ENCODE results near the gene PEX14. TPM values are rescaled to one million over a fixed set of nuclear protein-coding genes. Genes with fewer than 3 reads are reported as not detected.

The PEX14 gene
- total RNA-seq, 5 donors from 2014 or later (not counting 1 experiment from before 2014, with no cell fraction given): 22.3 to 24.5 (median 22.7) TPM

DNA sequence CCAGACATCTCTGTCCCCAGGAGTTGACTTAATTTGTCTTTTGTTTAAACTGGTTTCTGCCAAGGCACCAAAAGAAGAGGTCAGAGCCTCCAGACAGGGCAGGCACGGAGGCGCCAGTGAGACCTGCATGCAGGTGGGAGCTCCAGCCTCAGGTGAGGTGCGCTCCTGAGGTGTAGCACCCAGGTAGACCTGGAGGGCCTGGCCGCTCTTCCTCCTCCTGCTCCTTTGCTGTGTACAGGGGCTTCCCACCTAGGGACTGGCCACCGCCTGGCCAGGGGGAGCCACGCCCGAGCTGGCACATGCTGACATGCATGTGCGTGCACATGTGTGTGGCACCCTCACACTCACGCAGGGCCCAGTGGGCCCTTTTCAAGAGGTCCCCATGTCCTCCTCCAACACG lies 158.7 kb downstream of the PEX14 start:
- Mint-ChIP-seq H3K4me3 (no peak overlapping the region), H3K9me3 (no peaks in the 10 kb centered on the region), H3K4me1 (peaks cover 0 to 6% (median 5%) of the 10 kb centered on the region in 3 donors), H3K36me3 (peaks cover 15% of the 10 kb centered on the region), H3K27ac (no peak overlapping the region), H3K27me3 (no peaks in the 10 kb centered on the region)
- 97% methylated on average over 10 of the region's 10 CpGs for WGBS (ENCODE audit: insufficient coverage)
- Histone ChIP-seq H3K9me3 (no peaks in the 10 kb centered on the region), H3K4me1 (ENCODE audit: control insufficient read depth in 1 of 2, extremely low read depth in 1 of 2, insufficient read depth in 2 of 2, low read length in 2 of 2) (peaks cover 0 to 8% of the 10 kb centered on the region in 2 experiments), H3K27me3 (replicated peaks in 1 of 2; ENCODE audit: control insufficient read depth in 2 of 2, extremely low read depth in 1 of 2, insufficient read depth in 2 of 2, low read length in 1 of 2) (peaks cover 0 to 4% of the 10 kb centered on the region in 2 experiments), H3K36me3 (ENCODE audit: control insufficient read depth in 2 of 2, extremely low read depth in 1 of 2, insufficient read depth in 1 of 2, low read length in 1 of 2) (peaks cover 10 to 25% of the 10 kb centered on the region in 2 donors), H3K4me3 (ENCODE audit: control insufficient read depth in 1 of 2, extremely low read depth in 1 of 2, low read length in 1 of 2) (no peak overlapping the region), H3K27ac (ENCODE audit: low read length) (no peak overlapping the region)
- ATAC-seq (replicated peaks in 1 of 4) (no peak), DNase-seq (no peak)
- POLR2A ChIA-PET: no interaction called here
- CTCF ChIA-PET: no interaction called here

DNA sequence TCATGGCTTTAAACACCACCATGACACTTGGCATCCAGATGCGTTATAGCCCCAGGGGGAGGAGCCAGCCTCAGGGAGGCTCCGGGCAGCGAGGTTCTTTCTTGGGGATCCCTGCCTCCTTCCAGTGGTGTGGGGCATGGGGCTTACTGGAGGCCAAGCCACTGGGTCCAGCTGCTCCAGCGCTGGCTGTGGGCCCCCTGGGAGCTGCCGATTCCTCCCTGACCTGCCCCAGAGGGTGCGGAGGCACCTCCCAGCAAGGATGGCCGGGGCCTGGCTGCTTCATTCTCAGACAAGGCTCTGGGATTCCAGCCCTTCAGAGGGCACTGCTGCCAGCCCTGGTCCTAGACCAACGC lies 159.3 kb downstream of the PEX14 start:
- no peak overlapping the region for H3K4me3 ChIP-seq (ENCODE audit: control insufficient read depth in 1 of 2, extremely low read depth in 1 of 2, low read length in 1 of 2)
- no peaks in the 10 kb centered on the region for H3K9me3 Mint-ChIP-seq
- peaks cover 0 to 4% of the 10 kb centered on the region in 2 experiments for H3K27me3 ChIP-seq (replicated peaks in 1 of 2; ENCODE audit: control insufficient read depth in 2 of 2, extremely low read depth in 1 of 2, insufficient read depth in 2 of 2, low read length in 1 of 2)
- ATAC-seq (replicated peaks in 1 of 4) (no peak), DNase-seq (no peak)
- peaks cover 0 to 8% of the 10 kb centered on the region in 2 experiments for H3K4me1 ChIP-seq (ENCODE audit: control insufficient read depth in 1 of 2, extremely low read depth in 1 of 2, insufficient read depth in 2 of 2, low read length in 2 of 2)
- H3K36me3 ChIP-seq (ENCODE audit: control insufficient read depth in 2 of 2, extremely low read depth in 1 of 2, insufficient read depth in 1 of 2, low read length in 1 of 2): peaks cover 8 to 25% of the 10 kb centered on the region in 2 donors
- WGBS (ENCODE audit: insufficient coverage): 93% methylated on average over 8 of the region's 8 CpGs
- H3K4me1 Mint-ChIP-seq: peaks cover 0 to 6% (median 5%) of the 10 kb centered on the region in 3 donors
- CTCF ChIA-PET: no interaction called here
- POLR2A ChIA-PET: no interaction called here
- H3K27me3 Mint-ChIP-seq: no peaks in the 10 kb centered on the region
- no peak overlapping the region for H3K27ac Mint-ChIP-seq
- no peak overlapping the region for H3K4me3 Mint-ChIP-seq
- no peak overlapping the region for H3K27ac ChIP-seq (ENCODE audit: low read length)
- H3K9me3 ChIP-seq: no peaks in the 10 kb centered on the region
- H3K36me3 Mint-ChIP-seq: peaks cover 14% of the 10 kb centered on the region

DNA sequence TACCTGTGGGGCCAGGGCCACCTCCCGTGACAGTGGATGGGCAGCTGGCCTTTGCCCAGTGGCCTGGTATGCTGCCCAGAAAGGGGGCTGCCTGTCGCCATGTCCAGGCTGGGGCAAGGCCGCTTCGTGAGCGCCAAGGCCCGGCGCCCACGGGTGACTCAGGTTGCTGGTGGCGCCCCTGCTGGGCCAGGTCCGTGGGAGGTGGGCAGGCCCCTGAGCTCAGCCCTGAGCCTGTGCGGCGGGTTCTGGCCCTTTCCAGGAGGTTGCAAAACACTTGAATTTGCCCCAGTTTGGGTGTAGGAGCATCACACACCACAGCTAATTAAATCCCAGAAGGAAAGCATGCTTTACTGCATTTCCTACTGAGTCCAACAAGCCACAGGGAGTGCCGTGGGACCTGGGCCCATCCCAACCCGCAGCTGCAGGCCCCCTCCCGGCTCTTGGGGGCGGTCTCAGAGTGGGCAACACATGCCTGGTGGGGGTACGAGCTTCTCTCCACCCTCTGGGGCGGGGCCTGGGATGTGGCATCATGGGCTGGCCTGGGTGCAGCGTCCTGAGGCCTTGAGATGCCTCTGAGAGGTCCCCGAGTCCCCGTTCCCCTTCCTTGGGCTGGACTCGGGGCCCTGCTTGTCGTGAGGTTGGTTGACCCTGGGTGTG lies 159.8 kb downstream of the PEX14 start:
- Histone ChIP-seq H3K9me3 (no peaks in the 10 kb centered on the region), H3K4me1 (ENCODE audit: control insufficient read depth in 1 of 2, extremely low read depth in 1 of 2, insufficient read depth in 2 of 2, low read length in 2 of 2) (peaks cover 0 to 8% of the 10 kb centered on the region in 2 experiments), H3K27me3 (replicated peaks in 1 of 2; ENCODE audit: control insufficient read depth in 2 of 2, extremely low read depth in 1 of 2, insufficient read depth in 2 of 2, low read length in 1 of 2) (peaks cover 0 to 4% of the 10 kb centered on the region in 2 experiments), H3K36me3 (ENCODE audit: control insufficient read depth in 2 of 2, extremely low read depth in 1 of 2, insufficient read depth in 1 of 2, low read length in 1 of 2) (peaks cover 6 to 20% of the 10 kb centered on the region in 2 donors), H3K27ac (ENCODE audit: low read length) (no peak overlapping the region), H3K4me3 (ENCODE audit: control insufficient read depth in 1 of 2, extremely low read depth in 1 of 2, low read length in 1 of 2) (no peak overlapping the region)
- H3K9me3 Mint-ChIP-seq: no peaks in the 10 kb centered on the region
- H3K27me3 Mint-ChIP-seq: no peaks in the 10 kb centered on the region
- ATAC-seq (replicated peaks in 1 of 4) (no peak), DNase-seq (no peak)
- H3K4me1 Mint-ChIP-seq: peaks cover 0 to 6% (median 5%) of the 10 kb centered on the region in 3 donors
- 87% methylated on average over 21 of the region's 23 CpGs for WGBS (ENCODE audit: insufficient coverage)
- no peak overlapping the region for H3K4me3 Mint-ChIP-seq
- no peak overlapping the region for H3K27ac Mint-ChIP-seq
- H3K36me3 Mint-ChIP-seq: peaks cover 12% of the 10 kb centered on the region
- POLR2A ChIA-PET: no interaction called here
- CTCF ChIA-PET: no interaction called here

DNA sequence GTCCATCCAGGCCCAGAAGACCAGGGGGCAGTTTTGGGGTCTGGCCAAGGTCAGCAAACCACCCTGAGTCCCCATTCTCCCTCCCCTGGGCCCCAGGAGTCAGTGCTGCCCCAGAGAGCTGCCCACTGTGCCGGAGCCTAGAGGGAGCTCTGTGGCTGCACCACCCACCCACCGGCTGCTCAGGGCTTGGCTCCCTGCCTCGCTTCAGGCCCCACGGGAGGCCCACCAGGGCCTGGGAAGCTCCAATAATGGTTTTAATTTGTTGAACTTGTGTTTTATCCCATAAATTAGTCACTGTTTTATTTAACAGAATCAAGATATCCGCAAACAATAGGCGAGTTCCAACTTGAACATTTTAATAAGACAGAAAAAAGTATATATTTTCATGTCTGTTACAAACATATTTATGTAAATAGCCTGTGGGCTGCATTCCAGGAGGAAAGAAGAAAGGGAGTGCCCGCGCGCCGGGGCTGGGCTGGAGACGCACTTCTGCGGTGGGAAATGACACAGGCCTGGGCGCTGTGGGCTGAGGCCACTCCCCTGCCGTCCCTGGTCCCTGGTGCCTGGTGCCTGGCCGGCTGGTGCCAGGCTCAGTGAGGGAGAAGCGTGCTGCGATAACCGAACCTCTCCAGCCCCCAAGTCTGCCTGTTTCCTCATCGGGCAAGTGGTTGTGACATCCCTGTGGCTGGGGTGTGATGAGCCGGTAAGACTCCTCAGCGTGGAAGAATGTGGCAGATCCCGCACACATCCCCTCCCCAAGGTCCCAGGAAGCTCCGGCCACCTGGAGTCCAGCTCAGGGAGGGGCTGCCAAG lies 160.5 kb downstream of the PEX14 start:
- Histone ChIP-seq H3K27me3 (replicated peaks in 1 of 2; ENCODE audit: control insufficient read depth in 2 of 2, extremely low read depth in 1 of 2, insufficient read depth in 2 of 2, low read length in 1 of 2) (peaks cover 0 to 4% of the 10 kb centered on the region in 2 experiments), H3K9me3 (no peaks in the 10 kb centered on the region), H3K36me3 (ENCODE audit: control insufficient read depth in 2 of 2, extremely low read depth in 1 of 2, insufficient read depth in 1 of 2, low read length in 1 of 2) (peaks cover 6 to 14% of the 10 kb centered on the region in 2 donors), H3K4me1 (ENCODE audit: control insufficient read depth in 1 of 2, extremely low read depth in 1 of 2, insufficient read depth in 2 of 2, low read length in 2 of 2) (peaks cover 0 to 8% of the 10 kb centered on the region in 2 experiments), H3K4me3 (ENCODE audit: control insufficient read depth in 1 of 2, extremely low read depth in 1 of 2, low read length in 1 of 2) (no peak overlapping the region), H3K27ac (ENCODE audit: low read length) (no peak overlapping the region)
- H3K9me3 Mint-ChIP-seq: no peaks in the 10 kb centered on the region
- H3K27ac Mint-ChIP-seq: no peak overlapping the region
- no peak overlapping the region for H3K4me3 Mint-ChIP-seq
- no peak for ATAC-seq (replicated peaks in 1 of 4)
- H3K36me3 Mint-ChIP-seq: peaks cover 11% of the 10 kb centered on the region
- 88% methylated on average over 14 of the region's 23 CpGs for WGBS (ENCODE audit: insufficient coverage)
- no peak for DNase-seq
- ChIA-PET POLR2A (no interaction called here), CTCF (no interaction called here)
- H3K4me1 Mint-ChIP-seq: peaks cover 0 to 6% (median 5%) of the 10 kb centered on the region in 3 donors
- H3K27me3 Mint-ChIP-seq: no peaks in the 10 kb centered on the region

DNA sequence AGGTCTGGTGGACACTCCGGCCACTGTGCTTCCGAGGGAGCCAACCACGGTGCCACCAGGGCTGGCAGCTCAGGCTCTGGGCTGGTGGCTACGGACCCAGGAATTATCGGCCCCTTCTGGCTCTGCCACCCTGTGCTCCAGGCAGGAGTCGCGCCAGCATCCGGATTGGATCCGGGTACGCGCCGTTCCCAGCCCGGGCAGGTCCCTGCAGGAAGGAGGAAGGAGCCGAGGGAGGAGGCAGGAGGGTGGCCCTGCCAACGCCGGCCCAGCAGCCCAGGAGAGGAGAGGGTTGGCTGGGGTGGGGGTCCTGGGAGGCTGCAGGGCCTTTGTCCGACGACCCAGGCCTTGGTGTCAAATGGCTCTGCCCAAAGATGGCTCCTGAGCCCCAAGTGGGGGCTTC lies 161.2 kb downstream of the PEX14 start:
- Mint-ChIP-seq H3K27me3 (no peaks in the 10 kb centered on the region), H3K4me3 (no peak overlapping the region), H3K27ac (no peak overlapping the region), H3K9me3 (no peaks in the 10 kb centered on the region), H3K36me3 (peaks cover 6% of the 10 kb centered on the region), H3K4me1 (peaks cover 0 to 6% (median 5%) of the 10 kb centered on the region in 3 donors)
- Histone ChIP-seq H3K4me1 (ENCODE audit: control insufficient read depth in 1 of 2, extremely low read depth in 1 of 2, insufficient read depth in 2 of 2, low read length in 2 of 2) (peaks cover 0 to 8% of the 10 kb centered on the region in 2 experiments), H3K27ac (ENCODE audit: low read length) (no peak overlapping the region), H3K4me3 (ENCODE audit: control insufficient read depth in 1 of 2, extremely low read depth in 1 of 2, low read length in 1 of 2) (no peak overlapping the region), H3K27me3 (replicated peaks in 1 of 2; ENCODE audit: control insufficient read depth in 2 of 2, extremely low read depth in 1 of 2, insufficient read depth in 2 of 2, low read length in 1 of 2) (peaks cover 0 to 4% of the 10 kb centered on the region in 2 experiments), H3K9me3 (no peaks in the 10 kb centered on the region), H3K36me3 (ENCODE audit: control insufficient read depth in 2 of 2, extremely low read depth in 1 of 2, insufficient read depth in 1 of 2, low read length in 1 of 2) (peaks cover under 1 to 7% of the 10 kb centered on the region in 2 donors)
- ATAC-seq (replicated peaks in 1 of 4): no peak
- ChIA-PET CTCF (no interaction called here), POLR2A (interaction anchor here in 1 of 2 donors (0.6 kb wide), 1 partner anchor 99 kb away, joined by 3 read pairs; no protein-coding TSS in a partner anchor)
- 94% methylated on average over 18 of the region's 18 CpGs for WGBS (ENCODE audit: insufficient coverage)
- DNase-seq: no peak

DNA sequence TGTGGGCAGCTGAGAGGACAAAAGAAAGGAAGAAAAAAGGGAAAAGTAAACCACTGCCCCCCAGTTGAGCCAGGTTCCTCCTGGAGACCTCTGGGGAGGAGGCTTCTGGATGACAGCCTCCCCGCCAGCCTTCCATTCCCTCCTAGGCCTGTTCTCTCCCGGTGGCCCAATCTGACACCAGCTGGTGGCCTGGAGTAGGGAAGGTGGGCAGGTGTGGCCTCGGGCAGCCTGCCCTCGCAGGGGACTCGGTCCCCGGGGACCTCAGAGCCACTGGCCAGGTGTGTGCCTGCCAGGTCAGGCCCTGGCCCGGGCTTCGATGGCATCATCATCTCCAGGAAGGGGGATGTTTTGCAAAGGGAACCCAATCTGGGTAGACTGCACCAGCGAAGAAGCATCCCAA lies 162.7 kb downstream of the PEX14 start:
- Mint-ChIP-seq H3K36me3 (peaks cover 3% of the 10 kb centered on the region), H3K27ac (no peak overlapping the region), H3K4me1 (peaks cover 0 to 6% (median 5%) of the 10 kb centered on the region in 3 donors), H3K4me3 (peak overlapping the region in 2 of 3 donors; percentile 21 to 39), H3K9me3 (no peaks in the 10 kb centered on the region), H3K27me3 (no peaks in the 10 kb centered on the region)
- ChIA-PET CTCF (no interaction called here), POLR2A (no interaction called here)
- no peak for DNase-seq
- 100% methylated on average over 3 of the region's 9 CpGs for WGBS (ENCODE audit: insufficient coverage)
- no peak for ATAC-seq (replicated peaks in 1 of 4)
- peaks cover 0 to 4% of the 10 kb centered on the region in 2 experiments for H3K27me3 ChIP-seq (replicated peaks in 1 of 2; ENCODE audit: control insufficient read depth in 2 of 2, extremely low read depth in 1 of 2, insufficient read depth in 2 of 2, low read length in 1 of 2)
- no peaks in the 10 kb centered on the region for H3K36me3 ChIP-seq (ENCODE audit: control insufficient read depth in 2 of 2, extremely low read depth in 1 of 2, insufficient read depth in 1 of 2, low read length in 1 of 2)
- no peaks in the 10 kb centered on the region for H3K9me3 ChIP-seq
- peaks cover 0 to 8% of the 10 kb centered on the region in 2 experiments for H3K4me1 ChIP-seq (ENCODE audit: control insufficient read depth in 1 of 2, extremely low read depth in 1 of 2, insufficient read depth in 2 of 2, low read length in 2 of 2)
- no peak overlapping the region for H3K27ac ChIP-seq (ENCODE audit: low read length)
- no peak overlapping the region for H3K4me3 ChIP-seq (ENCODE audit: control insufficient read depth in 1 of 2, extremely low read depth in 1 of 2, low read length in 1 of 2)

All from T-cell (primary cell).